Panc1 (cell line): ENCODE results near the gene PPM1F.

ENCODE experiments used
- CTCF ChIP-seq: fragments of 450-650 bp; IDR thresholded peaks from 2 replicates; pipeline ENCODE4 v1.5.1; 2017; ENCODE audit warnings: mild to moderate bottlenecking
- REST ChIP-seq, 2 experiments: IDR thresholded peaks; 2 replicates each; pipeline ENCODE4 v1.6.1; 2011 to 2012; ENCODE audit warnings: low read depth in 2 of 2, control low read depth in 1 of 2, low read length in 1 of 2, mild to moderate bottlenecking in 1 of 2, moderate library complexity in 1 of 2; ENCODE audit not compliant: insufficient read depth in 1 of 2

GRCh38 chr22:21918466-21919185 is 34.0 kb downstream of the PPM1F start:
- TF ChIP-seq CTCF = no peak
- no peak for TF ChIP-seq REST (IDR thresholded peaks at IDR 0.05; ENCODE audit: insufficient read depth in 1 of 2, low read depth in 2 of 2, low read length in 1 of 2)
